Upper lobe of left lung (tissue), 4 donors: ENCODE data around the gene ZNF593OS.

ENCODE experiments used
- POLR2AphosphoS5 ChIP-seq, 2 donors: sonication (generic); formaldehyde crosslinking; IDR thresholded peaks; one replicate each; pipeline ENCODE4 v1.5.1; 2017; ENCODE audit warnings: antibody characterized with exemption in 2 of 2
- TF ChIP-seq, protein P1 (sequence below), 6 experiments: fragments of 450-650 bp in 4 of 6; fragments of 200-600 bp in 2 of 6; sonication (generic) in 2 of 6; IDR thresholded peaks; one replicate each; pipeline ENCODE4 v1.5.1; 2016 to 2019; ENCODE audit warnings: antibody characterized with exemption in 6 of 6

DNA sequence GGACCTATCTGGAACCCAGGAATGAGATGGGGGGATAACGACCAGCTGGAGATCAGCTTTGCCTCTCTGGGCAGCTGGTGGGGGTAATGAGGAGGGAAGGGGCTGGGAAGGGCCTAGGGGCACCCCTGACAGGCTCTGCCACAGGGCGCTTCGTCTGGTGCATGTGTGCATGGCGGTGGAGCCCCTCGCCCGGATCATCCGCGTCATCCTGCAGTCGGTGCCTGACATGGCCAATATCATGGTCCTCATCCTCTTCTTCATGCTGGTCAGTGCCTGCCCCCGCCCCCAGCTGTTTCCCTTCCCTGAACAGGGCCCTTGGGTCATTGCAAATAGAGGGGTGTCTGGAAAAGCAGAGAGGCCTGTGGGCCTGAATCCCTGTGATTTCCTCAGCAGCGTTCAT, 26.2 kb upstream of the ZNF593OS start:
- TF ChIP-seq, protein P1, sequence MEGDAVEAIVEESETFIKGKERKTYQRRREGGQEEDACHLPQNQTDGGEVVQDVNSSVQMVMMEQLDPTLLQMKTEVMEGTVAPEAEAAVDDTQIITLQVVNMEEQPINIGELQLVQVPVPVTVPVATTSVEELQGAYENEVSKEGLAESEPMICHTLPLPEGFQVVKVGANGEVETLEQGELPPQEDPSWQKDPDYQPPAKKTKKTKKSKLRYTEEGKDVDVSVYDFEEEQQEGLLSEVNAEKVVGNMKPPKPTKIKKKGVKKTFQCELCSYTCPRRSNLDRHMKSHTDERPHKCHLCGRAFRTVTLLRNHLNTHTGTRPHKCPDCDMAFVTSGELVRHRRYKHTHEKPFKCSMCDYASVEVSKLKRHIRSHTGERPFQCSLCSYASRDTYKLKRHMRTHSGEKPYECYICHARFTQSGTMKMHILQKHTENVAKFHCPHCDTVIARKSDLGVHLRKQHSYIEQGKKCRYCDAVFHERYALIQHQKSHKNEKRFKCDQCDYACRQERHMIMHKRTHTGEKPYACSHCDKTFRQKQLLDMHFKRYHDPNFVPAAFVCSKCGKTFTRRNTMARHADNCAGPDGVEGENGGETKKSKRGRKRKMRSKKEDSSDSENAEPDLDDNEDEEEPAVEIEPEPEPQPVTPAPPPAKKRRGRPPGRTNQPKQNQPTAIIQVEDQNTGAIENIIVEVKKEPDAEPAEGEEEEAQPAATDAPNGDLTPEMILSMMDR (IDR thresholded peaks at IDR 0.05): no peak
- no peak for TF ChIP-seq POLR2AphosphoS5 (IDR thresholded peaks at IDR 0.05)
